Prostate gland (tissue), 2 donors: ENCODE measurements around the gene MICU1. TPM values are rescaled to one million over a fixed set of nuclear protein-coding genes. Genes with fewer than 3 reads are reported as not detected.
"Not testable (repeated sequence)": the region's sequence is repeated elsewhere in the genome, so short reads cannot be mapped to it uniquely, and the experiment has no call there.

Experiments used
- DNase-seq: peaks from one replicate; pipeline ENCODE4 v3.0.0-alpha.2; 2019; ENCODE audit warnings: low spot score
- H3K27ac ChIP-seq, 2 donors: fragments of 200-600 bp; sonication (generic); 2 replicates each; pipeline ENCODE4 v1.5.1; 2017 to 2019
- H3K27me3 ChIP-seq: fragments of 200-600 bp; sonication (generic); replicated peaks from 2 replicates; pipeline ENCODE4 v1.5.1; 2019; ENCODE audit not compliant: insufficient read depth
- H3K36me3 ChIP-seq, 2 donors: fragments of 200-600 bp; sonication (generic); 1 replicate in 1 of 2; 2 replicates in 1 of 2; pipeline versions ENCODE4 v1.5.1 to v1.8.1; 2017 to 2019
- H3K4me1 ChIP-seq: fragments of 200-600 bp; sonication (generic); replicated peaks from 2 replicates; pipeline ENCODE4 v1.5.1; 2019
- H3K4me3 ChIP-seq, 2 donors: fragments of 200-600 bp; sonication (generic); 2 replicates each; pipeline ENCODE4 v1.5.1; 2017 to 2019
- H3K9me3 ChIP-seq: fragments of 200-600 bp; sonication (generic); 2 replicates; pipeline ENCODE4 v1.5.1; 2017
- CTCF ChIP-seq, 4 experiments: fragments of 200-600 bp in 2 of 4; fragments of 450-650 bp in 2 of 4; sonication (generic) in 2 of 4; IDR thresholded peaks; 1 replicate in 3 of 4; 2 replicates in 1 of 4; pipeline ENCODE4 v1.5.1; 2016 to 2019; ENCODE audit warnings: antibody characterized with exemption in 4 of 4, mild to moderate bottlenecking in 2 of 4, moderate library complexity in 2 of 4
- POLR2A ChIP-seq: fragments of 450-650 bp; IDR thresholded peaks from one replicate; pipeline ENCODE4 v1.6.1; 2016; ENCODE audit warnings: antibody characterized with exemption, mild to moderate bottlenecking
- POLR2AphosphoS5 ChIP-seq: sonication (generic); formaldehyde crosslinking; IDR thresholded peaks from one replicate; pipeline ENCODE4 v1.6.1; 2017; ENCODE audit warnings: antibody characterized with exemption
- WGBS: methylation state at CpG from one replicate; pipeline ENCODE4 v1.1.5; 2018; 5-methylcytosine and 5-hydroxymethylcytosine counted together
- intact Hi-C: fragments of 100-400 bp; cut with DNase I; formaldehyde crosslinking; loops from one replicate; pipeline ENCODE4 v1.14.2; 2022
- total RNA-seq, 2 donors: library from RNA; depleted of rRNA; stranded (reverse); fragments of >200 nt; gene quantifications; one replicate each; pipeline ENCODE4 v1.1.0, GENCODE V29; 2016

Gene MICU1
- total RNA-seq, 2 donors from 2014 or later, result 41.0 to 42.0 TPM

- no peaks in the 10 kb centered on the region for H3K27me3 ChIP-seq
- TF ChIP-seq CTCF (IDR thresholded peaks at IDR 0.05), result no peak
- TF ChIP-seq POLR2AphosphoS5, result no peak
- TF ChIP-seq POLR2A, result no peak
- no peak overlapping the region for H3K4me3 ChIP-seq
- no peak for DNase-seq
- no peaks in the 10 kb centered on the region for H3K36me3 ChIP-seq
- H3K27ac ChIP-seq, result no peak overlapping the region
- intact Hi-C loops, result no loop called here
- H3K4me1 ChIP-seq, result no peaks in the 10 kb centered on the region
- WGBS, result 72% methylated on average over 3 of the region's 3 CpGs
- no peaks in the 10 kb centered on the region for H3K9me3 ChIP-seq
These were observed 238.8 kb downstream of the MICU1 start for GRCh38 chr10:72386916-72387586.

- H3K4me3 ChIP-seq, result no peak overlapping the region
- no peaks in the 10 kb centered on the region for H3K27me3 ChIP-seq
- no peaks in the 10 kb centered on the region for H3K36me3 ChIP-seq
- H3K9me3 ChIP-seq, result no peaks in the 10 kb centered on the region
- intact Hi-C loops, result no loop called here
- no peak overlapping the region for H3K27ac ChIP-seq
- H3K4me1 ChIP-seq, result no peaks in the 10 kb centered on the region
- TF ChIP-seq POLR2A (no peak), CTCF (IDR thresholded peaks at IDR 0.05) (no peak), POLR2AphosphoS5 (no peak)
- no peak for DNase-seq
- 88% methylated on average over 4 of the region's 4 CpGs for WGBS
These were observed 240.2 kb downstream of the MICU1 start for GRCh38 chr10:72385724-72386123.

- H3K4me1 ChIP-seq, H3K9me3 ChIP-seq, H3K36me3 ChIP-seq, H3K4me3 ChIP-seq, intact Hi-C loops, H3K27me3 ChIP-seq, H3K27ac ChIP-seq: not testable (repeated sequence)
- peak; percentile 8 for DNase-seq
- WGBS, result 52% methylated on average over 7 of the region's 7 CpGs
These were observed 240.9 kb downstream of the MICU1 start for GRCh38 chr10:72384982-72385381.

GRCh38 chr10:72379776-72380175 is 246.1 kb downstream of the MICU1 start:
- no peaks in the 10 kb centered on the region for H3K9me3 ChIP-seq
- no peaks in the 10 kb centered on the region for H3K4me1 ChIP-seq
- no peak for DNase-seq
- H3K4me3 ChIP-seq, result no peak overlapping the region
- H3K27ac ChIP-seq, result no peak overlapping the region
- no peaks in the 10 kb centered on the region for H3K27me3 ChIP-seq
- TF ChIP-seq POLR2AphosphoS5 (no peak), CTCF (IDR thresholded peaks at IDR 0.05) (no peak), POLR2A (no peak)
- 68% methylated on average over 2 of the region's 2 CpGs for WGBS
- intact Hi-C loops, result no loop called here
- H3K36me3 ChIP-seq, result no peaks in the 10 kb centered on the region

GRCh38 chr10:72379062-72379461 is 246.8 kb downstream of the MICU1 start:
- Histone ChIP-seq H3K27me3 (no peaks in the 10 kb centered on the region), H3K4me3 (no peak overlapping the region), H3K9me3 (no peaks in the 10 kb centered on the region), H3K27ac (no peak overlapping the region), H3K36me3 (no peaks in the 10 kb centered on the region), H3K4me1 (no peaks in the 10 kb centered on the region)
- TF ChIP-seq CTCF (IDR thresholded peaks at IDR 0.05) (no peak), POLR2AphosphoS5 (no peak), POLR2A (no peak)
- intact Hi-C loops, result no loop called here
- WGBS, result 92% methylated on average over 2 of the region's 2 CpGs
- DNase-seq, result no peak
